CD14-positive monocyte (primary cell): Measurements from ENCODE around the gene NKAIN2. TPM values are rescaled to one million over a fixed set of nuclear protein-coding genes. Genes with fewer than 3 reads are reported as not detected.

Source experiments
- DNase-seq, 3 donors: peaks; one replicate each; pipeline ENCODE4 v3.0.0-alpha.2; 2011 to 2022
- H2AFZ ChIP-seq: 2 replicates; pipeline ENCODE4 v1.6.0; 2012; ENCODE audit warnings: mild to moderate bottlenecking, low read depth, low read length, inconsistent platforms; ENCODE audit not compliant: insufficient read depth, poor library complexity, severe bottlenecking
- H3K27ac ChIP-seq, 2 donors: 1 replicate in 1 of 2; 2 replicates in 1 of 2; pipeline ENCODE4 v1.5.1; 2012 to 2013; ENCODE audit warnings: low read length in 2 of 2, control low read depth in 1 of 2, inconsistent platforms in 1 of 2, low read depth in 1 of 2, mild to moderate bottlenecking in 1 of 2
- H3K27me3 ChIP-seq, 2 donors: one replicate each; pipeline versions ENCODE4 v1.6.0 to v1.6.1; 2011 to 2013; ENCODE audit warnings: low read length in 2 of 2; ENCODE audit not compliant: control insufficient read depth in 2 of 2, insufficient read depth in 2 of 2
- H3K36me3 ChIP-seq, 2 donors: replicated peaks in 1 of 2; 1 replicate in 1 of 2; 2 replicates in 1 of 2; pipeline versions ENCODE4 v1.5.1 to v1.6.1; 2012 to 2013; ENCODE audit warnings: low read length in 2 of 2, control low read depth in 1 of 2, inconsistent platforms in 1 of 2, mild to moderate bottlenecking in 1 of 2; ENCODE audit not compliant: insufficient read depth in 2 of 2, control insufficient read depth in 1 of 2
- H3K4me1 ChIP-seq, 2 donors: 1 replicate in 1 of 2; 2 replicates in 1 of 2; pipeline versions ENCODE4 v1.5.1 to v1.6.1; 2012 to 2013; ENCODE audit warnings: low read length in 2 of 2, control low read depth in 1 of 2, inconsistent platforms in 1 of 2, mild to moderate bottlenecking in 1 of 2, moderate library complexity in 1 of 2; ENCODE audit not compliant: insufficient read depth in 2 of 2, control insufficient read depth in 1 of 2
- H3K4me2 ChIP-seq: replicated peaks from 2 replicates; pipeline ENCODE3; 2012; ENCODE audit warnings: low read length, moderate library complexity, mild to moderate bottlenecking; ENCODE audit not compliant: poor library complexity, severe bottlenecking; ENCODE audit errors: extremely low read depth
- H3K4me3 ChIP-seq, 3 experiments: fragments of 200-600 bp in 1 of 3; sonication (generic) in 1 of 3; replicated peaks in 1 of 3; 1 replicate in 2 of 3; 2 replicates in 1 of 3; pipeline ENCODE4 v1.5.1; 2011 to 2013; ENCODE audit warnings: low read length in 3 of 3, mild to moderate bottlenecking in 3 of 3, control low read depth in 2 of 3, low read depth in 2 of 3, inconsistent platforms in 1 of 3, moderate library complexity in 1 of 3
- H3K79me2 ChIP-seq: 2 replicates; pipeline ENCODE4 v1.6.0; 2012; ENCODE audit warnings: mild to moderate bottlenecking, control low read depth, inconsistent platforms, low read length, moderate library complexity; ENCODE audit not compliant: insufficient read depth
- H3K9ac ChIP-seq: 2 replicates; pipeline ENCODE4 v1.6.0; 2017; ENCODE audit warnings: low read length, mild to moderate bottlenecking; ENCODE audit not compliant: insufficient read depth, poor library complexity, severe bottlenecking
- H3K9me3 ChIP-seq, 2 donors: replicated peaks in 1 of 2; 1 replicate in 1 of 2; 2 replicates in 1 of 2; pipeline versions ENCODE4 v1.5.1 to v1.6.1; 2012 to 2013; ENCODE audit warnings: low read length in 2 of 2, control low read depth in 1 of 2; ENCODE audit not compliant: control insufficient read depth in 1 of 2, insufficient read depth in 1 of 2
- H4K20me1 ChIP-seq: 2 replicates; pipeline ENCODE4 v1.6.0; 2012; ENCODE audit warnings: mild to moderate bottlenecking, low read length, control low read depth, moderate library complexity; ENCODE audit not compliant: insufficient read depth
- H3K27ac Mint-ChIP-seq, 7 donors: one replicate each; pipeline ENCODE4 v1.8.0; 2020; ENCODE audit warnings: mild to moderate bottlenecking in 7 of 7, mixed read lengths in 7 of 7, moderate library complexity in 6 of 7, inconsistent platforms in 2 of 7
- H3K27me3 Mint-ChIP-seq, 3 donors: one replicate each; pipeline ENCODE4 v1.8.0; 2021 to 2022; ENCODE audit warnings: low read depth in 3 of 3, mild to moderate bottlenecking in 3 of 3, mixed read lengths in 3 of 3, moderate library complexity in 3 of 3, inconsistent platforms in 1 of 3
- H3K36me3 Mint-ChIP-seq, 2 donors: one replicate each; pipeline ENCODE4 v1.8.0; 2020; ENCODE audit warnings: mixed read lengths in 2 of 2, inconsistent platforms in 1 of 2, mild to moderate bottlenecking in 1 of 2
- H3K4me1 Mint-ChIP-seq: one replicate; pipeline ENCODE4 v1.8.0; 2020; ENCODE audit warnings: mild to moderate bottlenecking, mixed read lengths
- H3K4me3 Mint-ChIP-seq, 2 donors: one replicate each; pipeline ENCODE4 v1.8.0; 2020; ENCODE audit warnings: mild to moderate bottlenecking in 2 of 2, mixed read lengths in 2 of 2, moderate library complexity in 1 of 2
- H3K9me3 Mint-ChIP-seq, 7 donors: one replicate each; pipeline ENCODE4 v1.8.0; 2020 to 2022; ENCODE audit warnings: mixed read lengths in 7 of 7, mild to moderate bottlenecking in 6 of 7, moderate library complexity in 6 of 7, inconsistent platforms in 2 of 7
- CTCF ChIP-seq: fragments of 200-600 bp; IDR thresholded peaks from one replicate; pipeline ENCODE4 v1.8.0; 2022; ENCODE audit warnings: antibody characterized with exemption, mild to moderate bottlenecking
- WGBS: methylation state at CpG from one replicate; pipeline ENCODE4 v1.1.5; 2013; ENCODE audit warnings: missing lambda C conversion rate; ENCODE audit not compliant: insufficient coverage; 5-methylcytosine and 5-hydroxymethylcytosine counted together
- intact Hi-C, 2 donors: fragments of 100-400 bp; cut with micrococcal nuclease; formaldehyde crosslinking; loops; one replicate each; pipeline versions ENCODE4 v1.15.0 to v1.15.1; 2023
- polyA plus RNA-seq, 3 donors: library from polyadenylated mRNA; depleted of rRNA in 1 of 3; unstranded in 2 of 3; stranded (reverse) in 1 of 3; fragments of 300-500 nt in 2 of 3; fragments of >200 nt in 1 of 3; fragmentation: Illumina TruSeq in 2 of 3; gene quantifications; 1 replicate in 2 of 3; 2 replicates in 1 of 3; pipeline ENCODE4 v1.2.3, GENCODE V29; 2012 to 2021

Gene NKAIN2
- polyA plus RNA-seq, 3 donors: not detected

- intact Hi-C loops: no loop called here
- H3K9ac ChIP-seq: no peak overlapping the region
- no peak overlapping the region for H3K4me3 ChIP-seq
- Mint-ChIP-seq H3K36me3 (no peaks in the 10 kb centered on the region), H3K4me1 (peaks cover 6% of the 10 kb centered on the region), H3K27me3 (peaks cover 0 to 2% (median 0%) of the 10 kb centered on the region in 3 donors), H3K4me3 (no peak overlapping the region), H3K27ac (no peak overlapping the region), H3K9me3 (peaks cover 0 to 8% (median 0%) of the 10 kb centered on the region in 7 donors)
- TF ChIP-seq CTCF: no peak
- peaks cover 4 to 9% of the 10 kb centered on the region in 2 donors for H3K4me1 ChIP-seq
- no peaks in the 10 kb centered on the region for H3K36me3 ChIP-seq
- H3K27me3 ChIP-seq: no peaks in the 10 kb centered on the region
- no peaks in the 10 kb centered on the region for H4K20me1 ChIP-seq
- no peaks in the 10 kb centered on the region for H3K79me2 ChIP-seq
- no peak for DNase-seq
- H3K9me3 ChIP-seq: no peaks in the 10 kb centered on the region
- no peak overlapping the region for H3K4me2 ChIP-seq
- no peak overlapping the region for H3K27ac ChIP-seq
- H2AFZ ChIP-seq: no peak overlapping the region
- WGBS: 100% methylated on average over 2 of the region's 2 CpGs
These were observed 232.7 kb downstream of the NKAIN2 start for GRCh38 chr6:124036384-124036783.

GRCh38 chr6:124040655-124041054 lies 237.0 kb downstream of the NKAIN2 start:
- H3K36me3 Mint-ChIP-seq: no peaks in the 10 kb centered on the region
- Histone ChIP-seq H3K79me2 (no peaks in the 10 kb centered on the region), H4K20me1 (no peaks in the 10 kb centered on the region), H3K27me3 (no peaks in the 10 kb centered on the region), H3K4me2 (peak overlapping the region; percentile 5), H3K9me3 (no peaks in the 10 kb centered on the region), H3K36me3 (no peaks in the 10 kb centered on the region), H2AFZ (no peak overlapping the region), H3K27ac (no peak overlapping the region), H3K4me3 (no peak overlapping the region), H3K9ac (no peak overlapping the region), H3K4me1 (peaks cover 4 to 9% of the 10 kb centered on the region in 2 donors)
- intact Hi-C loops: no loop called here
- peaks cover 6% of the 10 kb centered on the region for H3K4me1 Mint-ChIP-seq
- H3K27ac Mint-ChIP-seq: no peak overlapping the region
- DNase-seq: peak in 1 of 3 donors; percentile 4
- WGBS: no CpG with 5 or more reads among the region's 2 CpGs
- no peak overlapping the region for H3K4me3 Mint-ChIP-seq
- no peaks in the 10 kb centered on the region for H3K27me3 Mint-ChIP-seq
- no peak for TF ChIP-seq CTCF
- peaks cover 0 to 5% (median 0%) of the 10 kb centered on the region in 7 donors for H3K9me3 Mint-ChIP-seq
